ENCODE data around the gene OLFM1. TPM values are rescaled to one million over a fixed set of nuclear protein-coding genes. Genes with fewer than 3 reads are reported as not detected.

OLFM1 gene
- total and polyA plus RNA-seq, 4 experiments from 2014 or later: not detected

GRCh38 chr9:135079018-135079417 is 8.4 kb upstream of the OLFM1 start:
- H3K27me3 Mint-ChIP-seq: peaks cover 20 to 34% of the 10 kb centered on the region in 2 donors

GRCh38 chr9:135079676-135080075 is 7.8 kb upstream of the OLFM1 start:
- DNase-seq: no peak
- Histone ChIP-seq H3K27ac (ENCODE audit: low read depth, low read length) (no peak overlapping the region), H3K36me3 (ENCODE audit: insufficient read depth, low read length) (no peaks in the 10 kb centered on the region), H3K4me1 (ENCODE audit: insufficient read depth, low read length) (no peaks in the 10 kb centered on the region), H3K27me3 (ENCODE audit: insufficient read depth, low read length) (no peaks in the 10 kb centered on the region), H3K4me3 (ENCODE audit: low read length in 2 of 2) (no peak overlapping the region), H3K9me3 (ENCODE audit: control insufficient read depth in 1 of 2, low read length in 2 of 2) (no peaks in the 10 kb centered on the region)
- H3K4me1 Mint-ChIP-seq: peaks cover 0 to 3% (median 0%) of the 10 kb centered on the region in 4 donors
- CTCF ChIA-PET (ENCODE audit: partially characterized antibody): no interaction called here
- no peaks in the 10 kb centered on the region for H3K9me3 Mint-ChIP-seq
- no peaks in the 10 kb centered on the region for H3K36me3 Mint-ChIP-seq
- H3K27ac Mint-ChIP-seq: no peak overlapping the region
- H3K4me3 Mint-ChIP-seq: no peak overlapping the region
- POLR2A ChIA-PET (ENCODE audit: partially characterized antibody): no interaction called here
- intact Hi-C loops (cut with micrococcal nuclease): no loop called here
- H3K27me3 Mint-ChIP-seq: peaks cover 21 to 36% of the 10 kb centered on the region in 2 donors

More at GRCh38 chr9:135079018-135079417, 8.4 kb upstream of the OLFM1 start:
- no peaks in the 10 kb centered on the region for H3K4me1 ChIP-seq (ENCODE audit: insufficient read depth, low read length)
- Mint-ChIP-seq H3K9me3 (no peaks in the 10 kb centered on the region), H3K27ac (no peak overlapping the region), H3K36me3 (no peaks in the 10 kb centered on the region), H3K4me1 (peaks cover 0 to 4% (median 0%) of the 10 kb centered on the region in 4 donors), H3K4me3 (no peak overlapping the region)
- H3K36me3 ChIP-seq (ENCODE audit: insufficient read depth, low read length): no peaks in the 10 kb centered on the region
- intact Hi-C loops (cut with micrococcal nuclease): no loop called here
- DNase-seq: no peak
- ChIA-PET CTCF (ENCODE audit: partially characterized antibody) (no interaction called here), POLR2A (ENCODE audit: partially characterized antibody) (no interaction called here)
- H3K4me3 ChIP-seq (ENCODE audit: low read length in 2 of 2): no peak overlapping the region
- H3K27ac ChIP-seq (ENCODE audit: low read depth, low read length): no peak overlapping the region
- H3K9me3 ChIP-seq (ENCODE audit: control insufficient read depth in 1 of 2, low read length in 2 of 2): no peaks in the 10 kb centered on the region
- no peaks in the 10 kb centered on the region for H3K27me3 ChIP-seq (ENCODE audit: insufficient read depth, low read length)

- no peak overlapping the region for H3K27ac ChIP-seq (ENCODE audit: low read depth, low read length)
- H3K4me1 Mint-ChIP-seq: peaks cover 0 to 2% (median 0%) of the 10 kb centered on the region in 4 donors
- no peaks in the 10 kb centered on the region for H3K9me3 ChIP-seq (ENCODE audit: control insufficient read depth in 1 of 2, low read length in 2 of 2)
- H3K9me3 Mint-ChIP-seq: no peaks in the 10 kb centered on the region
- H3K27ac Mint-ChIP-seq: no peak overlapping the region
- no peak overlapping the region for H3K4me3 Mint-ChIP-seq
- H3K36me3 Mint-ChIP-seq: no peaks in the 10 kb centered on the region
- H3K27me3 ChIP-seq (ENCODE audit: insufficient read depth, low read length): no peaks in the 10 kb centered on the region
- H3K36me3 ChIP-seq (ENCODE audit: insufficient read depth, low read length): no peaks in the 10 kb centered on the region
- intact Hi-C loops (cut with micrococcal nuclease): no loop called here
- H3K27me3 Mint-ChIP-seq: peaks cover 24 to 38% of the 10 kb centered on the region in 2 donors
- no peaks in the 10 kb centered on the region for H3K4me1 ChIP-seq (ENCODE audit: insufficient read depth, low read length)
- no peak for DNase-seq
- ChIA-PET CTCF (ENCODE audit: partially characterized antibody) (no interaction called here), POLR2A (ENCODE audit: partially characterized antibody) (no interaction called here)
- H3K4me3 ChIP-seq (ENCODE audit: low read length in 2 of 2): no peak overlapping the region
These were observed 6.9 kb upstream of the OLFM1 start for GRCh38 chr9:135080286-135081263.

- Mint-ChIP-seq H3K9me3 (peaks cover 0 to 3% (median 0%) of the 10 kb centered on the region in 8 donors), H3K27me3 (peaks cover 28 to 41% of the 10 kb centered on the region in 2 donors), H3K27ac (no peak overlapping the region), H3K4me3 (no peak overlapping the region), H3K36me3 (no peaks in the 10 kb centered on the region), H3K4me1 (peaks cover 0 to 9% (median 1%) of the 10 kb centered on the region in 4 donors)
- CTCF ChIA-PET (ENCODE audit: partially characterized antibody): no interaction called here
- intact Hi-C loops (cut with micrococcal nuclease): no loop called here
- POLR2A ChIA-PET (ENCODE audit: partially characterized antibody): no interaction called here
- DNase-seq: no peak
- no peaks in the 10 kb centered on the region for H3K36me3 ChIP-seq (ENCODE audit: insufficient read depth, low read length)
- no peak overlapping the region for H3K4me3 ChIP-seq (ENCODE audit: low read length in 2 of 2)
- H3K27ac ChIP-seq (ENCODE audit: low read depth, low read length): no peak overlapping the region
- no peaks in the 10 kb centered on the region for H3K27me3 ChIP-seq (ENCODE audit: insufficient read depth, low read length)
- H3K4me1 ChIP-seq (ENCODE audit: insufficient read depth, low read length): no peaks in the 10 kb centered on the region
- H3K9me3 ChIP-seq (ENCODE audit: control insufficient read depth in 1 of 2, low read length in 2 of 2): no peaks in the 10 kb centered on the region
These were observed 6.2 kb upstream of the OLFM1 start for GRCh38 chr9:135081264-135081660.

GRCh38 chr9:135081731-135082130 is 5.7 kb upstream of the OLFM1 start:
- ChIA-PET POLR2A (ENCODE audit: partially characterized antibody) (no interaction called here), CTCF (ENCODE audit: partially characterized antibody) (no interaction called here)
- no peak for DNase-seq
- H3K27me3 Mint-ChIP-seq: peaks cover 28 to 41% of the 10 kb centered on the region in 2 donors
- peaks cover 0 to 4% (median 0%) of the 10 kb centered on the region in 8 donors for H3K9me3 Mint-ChIP-seq
- Histone ChIP-seq H3K36me3 (ENCODE audit: insufficient read depth, low read length) (no peaks in the 10 kb centered on the region), H3K9me3 (ENCODE audit: control insufficient read depth in 1 of 2, low read length in 2 of 2) (no peaks in the 10 kb centered on the region), H3K4me1 (ENCODE audit: insufficient read depth, low read length) (no peaks in the 10 kb centered on the region), H3K27ac (ENCODE audit: low read depth, low read length) (no peak overlapping the region), H3K27me3 (ENCODE audit: insufficient read depth, low read length) (no peaks in the 10 kb centered on the region), H3K4me3 (ENCODE audit: low read length in 2 of 2) (no peak overlapping the region)
- H3K4me3 Mint-ChIP-seq: no peak overlapping the region
- peaks cover 0 to 12% (median 2%) of the 10 kb centered on the region in 4 donors for H3K4me1 Mint-ChIP-seq
- no peak overlapping the region for H3K27ac Mint-ChIP-seq
- intact Hi-C loops (cut with micrococcal nuclease): no loop called here
- H3K36me3 Mint-ChIP-seq: no peaks in the 10 kb centered on the region

- no peak overlapping the region for H3K27ac ChIP-seq (ENCODE audit: low read depth, low read length)
- Mint-ChIP-seq H3K4me1 (peaks cover 0 to 12% (median 2%) of the 10 kb centered on the region in 4 donors), H3K4me3 (no peak overlapping the region), H3K9me3 (peaks cover 0 to 4% (median 0%) of the 10 kb centered on the region in 8 donors), H3K36me3 (no peaks in the 10 kb centered on the region), H3K27me3 (peaks cover 25 to 36% of the 10 kb centered on the region in 2 donors), H3K27ac (no peak overlapping the region)
- intact Hi-C loops (cut with micrococcal nuclease): no loop called here
- DNase-seq: no peak
- no peaks in the 10 kb centered on the region for H3K4me1 ChIP-seq (ENCODE audit: insufficient read depth, low read length)
- H3K27me3 ChIP-seq (ENCODE audit: insufficient read depth, low read length): no peaks in the 10 kb centered on the region
- H3K4me3 ChIP-seq (ENCODE audit: low read length in 2 of 2): no peak overlapping the region
- no peaks in the 10 kb centered on the region for H3K36me3 ChIP-seq (ENCODE audit: insufficient read depth, low read length)
- H3K9me3 ChIP-seq (ENCODE audit: control insufficient read depth in 1 of 2, low read length in 2 of 2): no peaks in the 10 kb centered on the region
- CTCF ChIA-PET (ENCODE audit: partially characterized antibody): no interaction called here
- POLR2A ChIA-PET (ENCODE audit: partially characterized antibody): no interaction called here
These were observed 4.9 kb upstream of the OLFM1 start for GRCh38 chr9:135082536-135082935.

GRCh38 chr9:135083241-135083810 is 4.1 kb upstream of the OLFM1 start:
- Mint-ChIP-seq H3K4me1 (peaks cover 0 to 12% (median 2%) of the 10 kb centered on the region in 4 donors), H3K36me3 (no peaks in the 10 kb centered on the region), H3K9me3 (peaks cover 0 to 4% (median 0%) of the 10 kb centered on the region in 8 donors), H3K27ac (no peak overlapping the region), H3K27me3 (peaks cover 23 to 30% of the 10 kb centered on the region in 2 donors), H3K4me3 (no peak overlapping the region)
- Histone ChIP-seq H3K9me3 (ENCODE audit: control insufficient read depth in 1 of 2, low read length in 2 of 2) (no peaks in the 10 kb centered on the region), H3K27me3 (ENCODE audit: insufficient read depth, low read length) (no peaks in the 10 kb centered on the region), H3K4me3 (ENCODE audit: low read length in 2 of 2) (no peak overlapping the region), H3K4me1 (ENCODE audit: insufficient read depth, low read length) (no peaks in the 10 kb centered on the region), H3K27ac (ENCODE audit: low read depth, low read length) (no peak overlapping the region), H3K36me3 (ENCODE audit: insufficient read depth, low read length) (no peaks in the 10 kb centered on the region)
- no peak for DNase-seq
- ChIA-PET CTCF (ENCODE audit: partially characterized antibody) (no interaction called here), POLR2A (ENCODE audit: partially characterized antibody) (no interaction called here)
- intact Hi-C loops (cut with micrococcal nuclease): no loop called here

All from CD4-positive, alpha-beta memory T cell (primary cell).